HepG2 (cell line): ENCODE data around the gene C1orf74. TPM values are rescaled to one million over a fixed set of nuclear protein-coding genes. Genes with fewer than 3 reads are reported as not detected.

Source experiments
- ARHGAP35 ChIP-seq: sonication (generic); formaldehyde crosslinking; IDR thresholded peaks from 2 replicates; pipeline ENCODE4 v1.9.0; 2022; ENCODE audit warnings: mild to moderate bottlenecking, inconsistent platforms, moderate library complexity, missing genetic modification reagents, borderline replicate concordance
- FOXM1 ChIP-seq: sonication (generic); formaldehyde crosslinking; IDR thresholded peaks from 2 replicates; pipeline ENCODE4 v1.5.0; 2020; ENCODE audit warnings: missing genetic modification reagents
- HNF4G ChIP-seq, 2 experiments: sonication (generic) in 1 of 2; formaldehyde crosslinking in 1 of 2; IDR thresholded peaks; 2 replicates each; pipeline versions ENCODE4 v1.4.0 to v1.6.1; 2011 to 2020; ENCODE audit warnings: borderline replicate concordance in 2 of 2, low read depth in 2 of 2, mild to moderate bottlenecking in 2 of 2, low read length in 1 of 2, missing genetic modification reagents in 1 of 2, moderate library complexity in 1 of 2
- NFATC3 ChIP-seq: sonication (generic); formaldehyde crosslinking; IDR thresholded peaks from 2 replicates; pipeline ENCODE4 v1.5.1; 2020; ENCODE audit warnings: mild to moderate bottlenecking, missing genetic modification reagents
- PRDM15 ChIP-seq: sonication (generic); formaldehyde crosslinking; IDR thresholded peaks from 2 replicates; pipeline ENCODE4 v1.4.0; 2020; ENCODE audit warnings: missing genetic modification reagents
- REXO4 ChIP-seq: sonication (generic); formaldehyde crosslinking; IDR thresholded peaks from 2 replicates; pipeline ENCODE4 v1.8.0; 2022; ENCODE audit warnings: missing genetic modification reagents, mild to moderate bottlenecking, borderline replicate concordance
- RFX3 ChIP-seq: IDR thresholded peaks from 2 replicates; pipeline ENCODE4 v1.6.1; 2016; ENCODE audit warnings: missing biosample characterization, missing genetic modification reagents
- RFX5 ChIP-seq: IDR thresholded peaks from 2 replicates; pipeline ENCODE4 v1.6.1; 2011; ENCODE audit warnings: low read depth, low read length, improper control_type of control experiment
- SNRNP70 ChIP-seq: fragments of 200-400 bp; formaldehyde crosslinking; IDR thresholded peaks from 2 replicates; pipeline ENCODE4 v1.6.1; 2017; ENCODE audit warnings: mild to moderate bottlenecking, low read depth, low read length, moderate library complexity
- SP4 ChIP-seq: sonication (generic); formaldehyde crosslinking; IDR thresholded peaks from 2 replicates; pipeline ENCODE4 v1.8.1; 2023; ENCODE audit warnings: mild to moderate bottlenecking, missing genetic modification reagents
- SRSF4 ChIP-seq: fragments of 200-400 bp; formaldehyde crosslinking; IDR thresholded peaks from one replicate; pipeline ENCODE4 v1.6.1; 2018; ENCODE audit warnings: mild to moderate bottlenecking, low read depth, low read length, moderate library complexity; ENCODE audit not compliant: poor library complexity, severe bottlenecking
- STAG1 ChIP-seq: sonication (generic); formaldehyde crosslinking; IDR thresholded peaks from 2 replicates; pipeline ENCODE4 v1.4.0; 2020; ENCODE audit warnings: missing genetic modification reagents
- TCF7L2 ChIP-seq: IDR thresholded peaks from 2 replicates; pipeline ENCODE4 v1.6.1; 2011; ENCODE audit warnings: mild to moderate bottlenecking, low read depth, low read length, moderate library complexity
- ZBTB4 ChIP-seq: sonication (generic); formaldehyde crosslinking; IDR thresholded peaks from 2 replicates; pipeline ENCODE4 v1.4.0; 2020; ENCODE audit warnings: missing genetic modification reagents, mild to moderate bottlenecking, borderline replicate concordance
- ZFP62 ChIP-seq: sonication (generic); formaldehyde crosslinking; IDR thresholded peaks from 2 replicates; pipeline ENCODE4 v1.4.0; 2020; ENCODE audit warnings: missing genetic modification reagents
- ZNF292 ChIP-seq: sonication (generic); formaldehyde crosslinking; IDR thresholded peaks from 2 replicates; pipeline ENCODE4 v1.8.1; 2022; ENCODE audit warnings: mild to moderate bottlenecking, low read depth, missing genetic modification reagents, borderline replicate concordance
- ZNF331 ChIP-seq: sonication (generic); formaldehyde crosslinking; IDR thresholded peaks from 2 replicates; pipeline ENCODE4 v1.4.0; 2020; ENCODE audit warnings: missing genetic modification reagents
- ZNF512 ChIP-seq: sonication (generic); formaldehyde crosslinking; IDR thresholded peaks from 2 replicates; pipeline ENCODE4 v1.4.0; 2020; ENCODE audit warnings: mild to moderate bottlenecking, missing genetic modification reagents
- ZNF713 ChIP-seq: sonication (generic); formaldehyde crosslinking; IDR thresholded peaks from 2 replicates; pipeline ENCODE4 v1.4.0; 2020; ENCODE audit warnings: mild to moderate bottlenecking, missing genetic modification reagents
- ZSCAN20 ChIP-seq: sonication (generic); formaldehyde crosslinking; IDR thresholded peaks from 2 replicates; pipeline ENCODE4 v1.4.0; 2020; ENCODE audit warnings: missing genetic modification reagents, mild to moderate bottlenecking, borderline replicate concordance
- ZSCAN21 ChIP-seq: sonication (generic); formaldehyde crosslinking; IDR thresholded peaks from 2 replicates; pipeline ENCODE4 v1.8.0; 2022; ENCODE audit warnings: mild to moderate bottlenecking, missing genetic modification reagents, moderate library complexity, borderline replicate concordance
- polyA plus RNA-seq, 8 experiments: library from polyadenylated mRNA; depleted of rRNA in 3 of 8; stranded (reverse) in 7 of 8; unstranded in 1 of 8; fragments of >200 nt; fragmentation: Illumina TruSeq in 4 of 8; extraction: Trizol in 4 of 8; gene quantifications; 2 replicates each; pipeline versions ENCODE4 v1.2.1 to v1.2.3, GENCODE V29; 2011 to 2016; ENCODE audit warnings: low read depth in 4 of 8, missing spikeins in 1 of 8, mixed read lengths in 1 of 8; ENCODE audit not compliant: insufficient read depth in 1 of 8
- total RNA-seq, 5 experiments: library from RNA; depleted of rRNA; stranded (reverse); fragments of >200 nt; fragmentation: Illumina TruSeq; extraction: Trizol; gene quantifications; 2 replicates each; pipeline ENCODE4 v1.2.3, GENCODE V29; 2016; ENCODE audit warnings: low read depth in 1 of 5

C1orf74 gene
- total and polyA plus RNA-seq, 2 of the 13 experiments (the other 11 are each of a cell fraction or from before 2014, with no cell fraction given) = 0.33 to 0.71 TPM

GRCh38 chr1:209747580-209748262 lies 36.6 kb downstream of the C1orf74 start (continued):
- TF ChIP-seq REXO4 (CRISPR knock-in tag) (no peak), NFATC3 (CRISPR knock-in tag) (no peak), ZNF713 (CRISPR knock-in tag) (0 out of 2 replicates have a peak, but pooled peaks have one; percentile 60), ZBTB4 (CRISPR knock-in tag) (peak; percentile 40; the same call in 1 of the 2 replicates), ZNF292 (CRISPR knock-in tag) (no peak), RFX3 (no peak), ZSCAN20 (CRISPR knock-in tag) (no peak), RFX5 (peak; percentile 74), ZNF512 (CRISPR knock-in tag) (no peak), ZFP62 (CRISPR knock-in tag) (no peak), FOXM1 (CRISPR knock-in tag) (no peak), PRDM15 (CRISPR knock-in tag) (no peak), ZSCAN21 (CRISPR knock-in tag) (peak; percentile 27; the same call in 1 of the 2 replicates), SRSF4 (no peak), STAG1 (CRISPR knock-in tag) (peak; percentile 52), ARHGAP35 (CRISPR knock-in tag) (no peak; the same call in 1 of the 2 replicates), HNF4G (IDR thresholded peaks at IDR 0.05; ENCODE audit: borderline replicate concordance, low read depth, low read length) (no peak; the same call in 1 of the 2 replicates), HNF4G (CRISPR knock-in tag; IDR thresholded peaks at IDR 0.05; ENCODE audit: borderline replicate concordance, low read depth) (no peak), SP4 (CRISPR knock-in tag) (no peak; the same call in 1 of the 2 replicates), SNRNP70 (no peak), ZNF331 (CRISPR knock-in tag) (peak; percentile 47), TCF7L2 (no peak)
